Stimulated activated CD4-positive, alpha-beta T cell treated with anti-CD3 and anti-CD28 coated beads, Interleukin-4, amount 100 ng/mL, for 4 hours (primary cell): Measurements from ENCODE around the gene LRRC7.

Experiments used
- DNase-seq, 2 experiments: peaks; one replicate each; pipeline ENCODE4 v3.0.0-alpha.2; 2020

LRRC7 gene

DNA sequence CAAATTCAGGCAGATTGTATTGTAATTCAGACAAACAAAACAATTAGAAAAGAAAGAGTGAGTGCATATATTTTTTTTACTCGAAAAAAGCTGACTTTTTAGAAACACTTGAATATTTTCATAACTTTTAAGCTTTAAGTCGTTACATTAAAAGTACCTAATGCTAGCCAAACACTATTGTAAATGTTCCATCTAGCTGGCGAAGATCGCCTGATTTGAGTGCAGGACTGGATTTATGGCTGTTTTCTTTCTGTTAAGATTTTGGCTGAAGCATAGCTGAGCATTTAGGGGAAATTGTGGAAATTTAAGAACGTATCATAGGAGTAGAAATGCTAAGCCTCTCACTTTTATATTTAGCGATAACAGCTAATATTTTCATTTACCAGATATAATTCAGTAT is 24.6 kb downstream of the LRRC7 start:
- DNase-seq: no peak

DNA sequence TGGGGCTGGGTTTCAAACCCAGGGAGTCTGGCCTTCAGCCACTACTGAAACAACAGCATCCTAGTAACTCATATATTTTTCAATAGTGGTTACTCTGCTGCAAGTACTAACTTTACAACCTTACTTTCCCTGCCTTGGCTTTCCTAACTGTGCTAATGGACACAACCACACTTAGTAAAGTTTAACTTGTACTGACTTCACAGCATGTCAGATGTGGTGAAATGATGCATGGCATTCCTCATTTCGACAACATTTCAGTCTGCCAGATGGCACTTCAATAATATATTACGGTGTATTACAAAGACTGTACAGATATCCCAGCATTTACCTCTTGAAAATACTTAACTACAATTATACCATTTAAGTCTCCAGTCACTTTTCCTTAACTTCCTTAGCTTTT is 27.8 kb downstream of the LRRC7 start:
- no peak for DNase-seq

DNA sequence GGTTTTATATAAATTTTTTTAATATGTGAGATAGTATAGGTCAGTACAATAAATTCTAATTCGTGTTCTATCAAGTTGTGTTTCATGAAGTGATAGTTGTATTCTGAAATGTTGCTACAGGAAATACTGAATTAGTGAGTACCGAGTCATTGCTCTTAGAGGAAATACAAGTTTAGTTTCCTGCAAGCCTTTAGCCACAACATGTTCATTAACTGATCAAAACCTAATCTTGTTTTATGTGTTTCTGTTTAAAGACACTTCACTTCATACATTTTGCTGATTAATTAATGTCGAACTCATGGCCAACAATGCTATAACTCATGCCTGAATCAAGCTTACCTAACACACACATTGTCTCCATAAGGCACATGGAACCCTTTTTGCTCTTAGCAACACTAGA is 43.6 kb downstream of the LRRC7 start:
- DNase-seq: no peak

DNA sequence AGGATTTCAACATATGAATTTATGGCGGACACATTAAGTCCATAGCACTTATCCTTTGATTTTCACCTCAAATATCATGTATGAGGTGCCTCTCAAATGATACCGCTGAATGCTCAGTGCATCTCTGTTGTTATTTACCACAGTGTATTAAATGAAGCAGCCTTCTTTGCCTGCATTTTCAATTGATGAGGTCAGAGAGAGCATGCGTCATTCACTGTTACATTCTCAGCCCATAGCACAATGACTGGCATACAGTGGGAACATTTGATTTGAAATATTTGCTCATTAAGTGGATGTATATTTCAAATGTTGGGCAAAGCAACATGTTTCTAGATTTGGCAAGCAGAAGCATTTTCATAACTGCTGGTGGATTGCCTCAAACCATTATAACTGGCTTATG is 45.7 kb downstream of the LRRC7 start:
- DNase-seq: no peak

DNA sequence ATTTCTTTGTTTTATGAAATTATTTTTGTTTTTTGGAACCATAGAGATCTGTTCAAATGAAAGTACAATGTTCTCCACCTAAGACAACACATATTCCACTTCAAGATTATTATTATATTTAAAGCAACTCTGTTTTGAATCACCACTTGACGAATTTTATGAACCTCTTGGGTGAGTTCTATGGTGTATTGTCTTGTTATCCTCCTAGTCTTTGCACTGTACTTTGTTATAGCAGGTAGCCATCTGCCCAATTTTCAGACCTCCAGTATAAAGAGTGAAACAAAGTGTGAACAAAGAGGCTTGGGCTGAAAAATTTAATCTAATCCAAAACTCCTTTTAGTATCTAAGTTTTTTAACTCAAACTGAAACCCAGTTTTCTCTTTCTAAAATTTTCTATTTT is 71.0 kb downstream of the LRRC7 start:
- no peak for DNase-seq

DNA sequence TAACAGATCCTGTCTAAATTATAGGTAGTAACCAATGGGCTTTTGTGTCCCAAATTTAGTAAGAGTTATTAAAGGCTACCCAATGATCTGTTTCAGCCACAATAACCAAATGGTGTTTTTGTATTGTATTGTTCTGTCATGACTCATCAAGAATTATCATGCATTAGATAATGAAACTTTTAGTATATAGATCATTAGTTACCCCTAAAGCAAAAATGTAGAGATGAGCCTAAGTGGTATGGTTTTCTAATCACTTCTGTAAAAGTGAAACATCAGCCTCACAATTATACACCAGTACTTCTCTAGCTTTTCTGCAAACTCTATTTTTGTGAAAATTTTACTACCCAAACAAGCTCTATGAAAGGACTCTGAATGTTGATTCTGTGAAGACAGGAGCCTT is 71.4 kb downstream of the LRRC7 start:
- no peak for DNase-seq

DNA sequence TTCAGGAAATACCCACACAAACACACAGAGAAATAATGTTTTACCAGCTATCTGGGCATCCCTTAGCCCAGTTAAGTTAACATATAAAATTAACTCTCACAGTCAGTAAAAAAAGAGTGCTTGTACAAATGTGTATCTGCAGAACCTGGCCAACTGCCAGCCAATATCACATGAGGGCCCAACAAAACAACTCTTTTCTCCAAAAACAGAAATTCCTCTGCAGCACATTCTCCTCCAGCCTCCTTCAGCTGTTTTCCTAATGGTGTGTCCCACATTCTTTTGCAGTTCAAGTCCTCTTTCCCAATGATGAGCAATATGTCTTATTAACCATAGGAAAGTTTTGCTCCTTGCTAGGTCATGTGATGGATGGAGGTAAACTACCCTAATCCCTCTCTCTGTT is 75.5 kb downstream of the LRRC7 start:
- no peak for DNase-seq

DNA sequence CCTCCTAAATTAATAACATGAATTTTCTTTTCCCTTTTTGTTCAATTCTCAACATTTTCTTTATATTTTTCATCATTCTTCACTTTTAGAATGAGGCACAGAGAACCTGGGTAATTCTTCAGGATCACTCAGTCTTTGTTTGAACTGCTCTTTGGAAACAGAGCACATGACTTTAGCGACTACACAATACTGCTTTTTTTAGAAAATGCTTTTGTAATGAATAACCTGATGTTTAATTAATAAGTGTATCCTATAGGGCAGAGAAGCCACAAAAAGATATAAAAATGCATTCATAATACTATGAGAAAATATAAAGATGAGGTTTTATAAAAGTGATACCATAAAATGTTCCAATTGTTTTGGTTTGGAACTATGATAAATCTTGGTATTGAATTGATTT is 77.8 kb downstream of the LRRC7 start:
- no peak for DNase-seq

DNA sequence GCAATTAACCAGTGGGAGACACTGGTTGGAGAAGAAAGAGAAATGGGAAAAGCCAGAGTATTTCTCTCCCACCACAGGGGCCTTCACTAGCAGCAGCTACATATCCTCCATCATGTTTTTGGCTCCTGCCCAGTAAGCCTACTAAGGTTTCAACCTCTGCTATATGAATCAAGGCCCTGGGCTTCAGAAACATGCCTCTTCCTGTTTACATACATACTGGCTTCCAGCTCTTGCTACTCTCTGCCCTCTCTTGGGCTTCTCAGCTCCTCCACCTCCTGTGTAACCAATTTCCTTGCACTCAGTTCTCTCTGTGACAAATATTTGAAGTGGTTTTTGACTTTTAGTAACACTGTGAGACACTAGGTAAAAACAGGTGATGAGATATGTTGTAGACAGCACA is 80.8 kb downstream of the LRRC7 start:
- no peak for DNase-seq

DNA sequence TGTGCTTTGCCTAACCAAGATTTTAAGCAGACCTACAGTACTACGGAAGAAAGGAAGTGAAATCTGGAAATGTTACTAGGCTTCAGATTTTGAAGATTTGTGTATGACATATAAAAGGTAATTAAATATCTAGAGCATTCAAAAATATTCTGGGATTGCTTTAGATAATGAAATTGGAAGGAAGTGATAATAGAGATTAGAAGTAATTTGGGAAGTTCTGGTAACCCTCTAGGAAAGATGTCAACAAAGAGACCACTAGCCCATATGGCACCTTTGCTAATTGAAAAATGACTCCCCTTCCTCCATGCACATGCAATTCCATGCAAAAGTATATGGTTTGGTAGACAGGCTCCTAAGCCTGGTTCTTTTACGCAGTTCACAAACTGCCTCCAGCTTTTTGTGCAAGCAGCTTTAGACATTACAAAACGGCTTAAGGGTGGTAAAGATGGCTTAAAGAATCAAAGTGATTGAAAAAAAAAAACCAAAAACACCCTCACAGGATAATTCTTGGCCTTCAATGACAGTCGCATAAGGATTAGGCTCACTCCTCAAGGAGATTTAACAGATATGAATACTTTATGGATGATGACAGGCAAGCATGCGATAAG is 81.8 kb downstream of the LRRC7 start:
- DNase-seq: no peak

DNA sequence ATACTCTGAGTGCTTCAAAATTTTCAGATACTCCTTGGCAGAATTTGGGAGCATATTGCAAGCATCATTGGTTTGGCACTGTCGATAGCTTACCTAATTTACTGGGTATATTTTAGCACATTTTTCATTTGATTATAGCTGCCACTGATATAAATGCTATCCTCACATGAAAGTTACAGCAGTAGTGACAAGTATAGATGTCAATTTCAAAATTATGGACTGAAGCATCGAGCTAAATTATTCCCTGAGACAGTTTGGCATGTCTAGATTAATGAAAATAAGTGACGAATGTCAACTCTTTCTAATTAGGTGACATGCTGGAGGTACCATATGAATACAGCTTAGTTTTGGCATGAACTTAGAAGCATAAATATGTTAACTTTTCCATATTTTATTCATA is 83.1 kb downstream of the LRRC7 start:
- DNase-seq: no peak

DNA sequence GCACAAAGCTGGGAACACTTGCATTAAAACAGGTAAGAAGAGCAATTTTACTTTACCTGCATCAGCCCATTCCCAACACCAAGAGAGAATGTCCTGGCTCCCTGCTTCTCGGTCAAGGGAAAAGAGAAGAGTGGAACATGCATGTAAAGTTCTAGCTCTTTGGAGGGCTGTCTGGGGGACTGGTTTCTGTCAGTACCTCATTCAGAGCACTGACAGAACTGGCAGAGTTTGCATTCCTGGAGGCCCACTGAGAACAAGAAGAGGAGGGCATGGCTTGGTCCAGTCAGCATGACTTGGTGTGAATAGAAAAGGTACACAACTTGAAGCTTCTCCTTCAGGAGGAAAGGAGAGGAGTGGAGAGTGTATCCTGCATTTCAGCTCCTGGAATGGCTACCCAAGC is 83.9 kb downstream of the LRRC7 start:
- DNase-seq: no peak

DNA sequence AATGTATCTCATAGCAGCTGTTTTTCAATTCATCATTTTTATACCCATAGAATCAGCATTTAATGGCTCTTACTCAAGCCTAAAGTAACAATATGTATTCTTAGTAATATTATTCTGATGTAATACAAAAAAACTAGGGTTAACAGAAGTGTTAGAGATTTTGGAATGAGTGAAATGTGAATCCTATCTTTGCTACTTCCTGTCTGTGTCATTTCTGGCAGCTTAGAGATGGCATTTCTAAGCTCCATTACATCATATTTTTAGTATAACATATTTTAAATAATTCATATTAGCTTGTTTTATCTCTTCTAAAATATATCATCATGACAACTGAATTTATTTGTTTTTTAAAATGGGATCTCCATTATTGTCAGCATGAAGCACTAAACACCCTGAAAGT is 90.2 kb downstream of the LRRC7 start:
- DNase-seq: no peak

DNA sequence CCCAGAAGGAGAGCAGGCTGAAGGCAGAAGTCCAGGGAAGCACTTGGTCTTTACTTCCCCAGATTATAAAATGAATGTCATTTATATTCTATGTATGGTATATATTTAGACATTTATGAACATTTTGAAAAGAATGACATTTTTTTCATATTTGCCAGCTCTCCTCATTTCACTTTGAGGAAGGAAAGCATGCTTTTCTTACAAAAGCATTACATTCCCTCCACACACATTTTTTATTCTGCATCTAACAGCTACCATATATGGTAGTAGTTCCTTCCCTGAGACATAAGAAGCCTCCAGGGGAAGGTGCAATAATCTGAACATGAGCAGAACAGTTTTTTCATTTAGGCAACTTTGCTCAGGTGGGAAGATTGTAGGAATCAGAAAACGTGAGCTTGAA is 94.0 kb downstream of the LRRC7 start:
- no peak for DNase-seq

DNA sequence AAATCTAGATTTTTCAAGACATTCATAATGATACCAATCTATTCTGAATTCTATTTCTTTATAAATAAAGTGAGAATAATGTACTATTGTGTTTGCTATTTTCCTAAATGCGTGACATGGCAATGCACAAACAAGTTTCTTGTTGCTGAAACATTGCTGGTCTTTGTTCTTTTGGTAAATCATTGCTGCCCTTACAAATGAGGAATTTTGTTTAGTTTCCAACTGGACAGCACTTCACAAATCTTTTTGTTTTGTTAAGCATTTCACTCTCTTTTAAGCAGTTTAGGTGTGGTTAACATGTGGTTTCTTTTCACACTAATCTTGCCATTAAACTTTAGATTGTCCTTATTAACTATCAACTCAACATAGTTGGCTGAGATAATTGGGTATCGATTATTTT is 94.6 kb downstream of the LRRC7 start:
- DNase-seq: no peak

DNA sequence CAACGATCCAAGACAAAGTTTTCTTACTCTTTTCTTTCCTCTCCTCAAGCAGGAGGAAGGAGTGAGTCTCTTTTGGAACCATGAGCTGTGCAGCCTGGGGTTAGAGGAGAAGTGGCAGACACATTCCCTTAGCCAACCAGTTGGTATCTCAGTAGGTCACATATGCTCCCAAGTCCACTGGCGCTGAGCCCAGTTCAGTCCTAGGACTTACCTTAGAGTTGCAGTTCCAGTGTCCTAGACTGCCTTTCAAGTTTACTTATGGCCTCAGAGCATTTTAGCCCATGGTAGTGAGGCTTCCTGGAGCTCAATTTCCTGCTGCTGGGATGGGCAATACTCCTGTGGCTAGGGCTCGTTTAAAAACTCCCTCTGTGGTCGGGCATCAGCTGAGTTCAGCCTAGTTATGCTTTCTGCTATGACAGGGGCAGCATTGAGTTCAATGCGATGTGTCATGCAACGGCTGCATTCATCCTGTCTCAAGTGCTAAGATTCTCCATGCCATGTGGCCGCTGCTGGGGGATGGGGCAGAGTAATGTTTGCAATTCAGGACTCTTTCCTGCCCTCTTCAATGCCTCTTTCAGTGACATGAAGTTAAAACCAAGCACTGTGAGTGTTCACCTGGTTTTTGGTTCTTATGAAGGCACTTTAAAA is 103.8 kb downstream of the LRRC7 start:
- no peak for DNase-seq

DNA sequence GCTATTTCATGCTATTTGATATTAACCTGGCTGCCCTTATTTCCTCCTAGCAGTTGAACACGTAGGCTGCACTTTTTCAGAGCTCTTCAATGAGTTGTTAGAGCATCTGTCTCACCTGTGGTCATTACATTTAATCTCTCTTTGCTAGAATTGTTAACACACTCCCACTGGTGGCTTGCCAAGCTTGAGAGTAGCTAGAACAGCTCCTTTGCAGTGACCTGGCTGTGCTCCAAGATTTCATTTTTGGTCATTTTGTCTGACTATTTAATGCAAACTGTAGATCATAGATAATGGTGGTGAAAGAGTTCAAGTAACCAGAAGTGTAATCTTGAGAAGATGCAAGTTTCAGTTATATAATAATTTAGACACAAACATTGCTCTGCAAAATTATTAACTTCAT is 105.6 kb downstream of the LRRC7 start:
- DNase-seq: no peak

DNA sequence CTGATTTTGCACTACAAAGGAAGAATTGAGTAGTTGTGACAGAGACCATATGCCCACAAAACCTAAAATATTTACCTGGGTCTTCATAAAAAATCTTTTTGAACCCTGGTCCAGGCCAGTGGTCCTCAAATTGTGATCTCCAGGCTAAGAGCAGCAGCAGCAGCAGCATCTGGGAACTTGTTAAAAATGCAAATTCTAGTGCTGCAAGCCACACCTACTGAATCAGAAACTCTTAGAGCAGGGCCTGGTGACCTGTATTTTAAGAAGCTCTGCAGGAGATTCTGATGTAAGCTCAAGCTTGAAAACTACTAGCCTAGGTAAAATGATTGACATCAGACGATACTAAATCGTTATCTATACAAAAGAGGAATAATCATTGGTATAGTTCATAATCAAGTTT is 112.2 kb downstream of the LRRC7 start:
- DNase-seq: no peak

DNA sequence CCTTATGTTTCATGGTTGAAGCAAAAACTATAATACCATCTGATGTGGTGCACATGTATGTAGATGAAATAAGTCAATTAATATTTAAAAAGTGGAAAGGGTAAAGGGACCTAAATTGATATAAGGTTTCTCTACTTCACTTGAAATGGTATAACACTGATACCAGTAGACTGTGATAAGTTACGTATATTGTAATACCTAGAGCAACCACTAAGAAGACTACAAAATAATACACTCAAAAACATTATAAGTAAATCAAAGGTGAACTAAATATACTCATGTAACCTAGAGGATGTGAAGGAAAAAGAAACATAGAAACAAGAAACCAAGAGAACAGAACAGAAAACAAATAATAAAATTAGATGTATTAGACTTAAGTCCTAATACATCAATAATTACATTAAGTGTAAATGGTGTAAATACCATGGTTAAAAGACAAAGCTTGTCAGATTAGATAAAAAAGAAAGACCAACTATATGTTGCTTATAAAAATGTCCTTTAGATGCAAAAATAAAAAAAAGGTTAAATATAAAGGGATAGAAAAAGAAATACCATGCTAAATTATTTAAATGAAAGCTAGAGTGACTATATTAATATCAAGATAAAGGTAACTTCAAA is 118.8 kb downstream of the LRRC7 start:
- DNase-seq: no peak

DNA sequence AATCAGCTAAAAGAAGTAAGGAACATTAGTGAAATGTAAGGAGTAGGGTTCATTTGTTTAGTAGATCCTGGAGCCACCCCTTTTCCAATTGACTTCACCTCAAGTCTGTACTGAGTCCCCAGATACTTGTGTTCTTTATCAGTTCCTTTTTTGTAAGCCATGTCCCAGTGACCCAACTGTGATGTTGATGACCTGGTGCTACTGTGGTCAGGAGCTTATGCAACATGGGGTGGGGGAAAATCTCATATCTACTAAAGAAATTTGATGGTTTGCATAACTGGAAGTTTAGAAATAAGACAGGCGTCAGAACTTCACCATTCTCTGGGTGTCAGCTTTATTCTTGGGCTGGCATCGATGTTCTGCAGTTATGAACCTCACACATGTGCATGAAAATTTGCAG is 120.5 kb downstream of the LRRC7 start:
- no peak for DNase-seq

DNA sequence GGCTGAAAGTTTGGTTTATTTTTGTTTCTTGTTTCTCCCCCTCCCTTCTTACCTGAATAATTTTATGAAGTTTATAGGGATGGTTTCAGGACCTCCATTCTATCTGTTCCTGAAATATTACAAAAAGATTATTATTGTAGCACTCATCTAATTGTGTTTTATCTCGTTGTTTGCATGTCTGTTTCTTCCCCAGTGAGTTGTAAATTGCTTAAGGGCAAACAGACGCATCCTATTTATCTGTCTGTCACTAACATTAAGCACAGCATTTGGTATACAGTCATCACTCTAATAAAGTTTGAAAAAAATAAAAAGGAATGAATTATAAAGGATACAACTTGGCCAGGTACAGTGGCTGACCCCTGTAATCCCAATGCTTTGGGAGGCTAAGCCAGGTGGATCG is 123.5 kb downstream of the LRRC7 start:
- DNase-seq: no peak

DNA sequence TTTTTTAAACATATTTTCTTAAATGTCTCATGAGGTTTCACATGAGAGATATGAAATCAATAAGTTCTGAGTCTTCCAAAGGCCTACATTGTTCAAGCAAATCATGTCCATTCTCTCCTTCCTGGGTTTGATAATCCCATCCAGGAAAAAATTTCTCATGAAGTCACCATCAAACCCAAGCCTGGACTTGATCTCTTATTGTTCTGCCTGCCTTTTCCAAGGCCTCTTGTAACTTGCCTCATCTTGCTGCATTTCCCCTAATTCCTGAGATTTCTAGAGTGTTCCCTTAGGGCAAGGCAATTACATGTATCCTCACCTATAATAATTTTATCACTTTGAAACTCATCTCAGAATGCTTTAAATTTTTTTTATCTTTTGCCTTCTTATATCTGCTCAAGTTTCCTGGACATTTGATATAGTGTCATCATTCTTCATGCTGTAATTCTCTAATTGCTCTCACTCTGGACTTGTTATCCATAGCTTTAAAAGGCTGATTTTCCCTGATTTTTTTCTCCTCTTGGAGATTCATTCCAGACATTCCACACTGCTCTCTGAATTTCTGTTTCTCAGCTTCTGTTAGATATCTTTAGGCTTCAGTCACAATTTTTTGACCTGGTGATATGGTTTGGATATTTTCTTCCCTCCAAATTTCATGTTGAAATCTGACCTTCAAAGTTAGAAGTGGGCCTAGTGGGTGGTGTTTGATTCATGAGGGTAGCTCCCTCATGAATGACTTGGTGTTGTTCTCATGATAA is 126.4 kb downstream of the LRRC7 start:
- no peak for DNase-seq

DNA sequence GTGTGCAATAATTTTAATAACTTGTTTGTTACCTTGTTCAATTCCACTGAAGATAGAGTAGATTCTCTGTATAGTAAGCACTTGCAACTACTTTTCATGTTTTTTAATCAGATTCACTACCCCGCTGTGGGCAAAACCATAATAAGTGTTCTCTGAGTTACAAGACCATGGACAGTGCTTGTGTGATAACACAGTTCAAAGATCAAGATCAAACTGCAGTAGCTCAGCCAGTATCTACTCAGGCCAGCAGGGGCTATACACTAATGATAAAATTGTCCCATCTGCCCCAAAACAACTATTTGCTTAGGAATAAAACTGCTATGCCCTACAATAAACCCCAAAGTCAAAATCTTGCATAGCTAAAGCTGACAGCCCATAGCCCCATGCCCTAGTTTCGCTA is 129.6 kb downstream of the LRRC7 start:
- no peak for DNase-seq

DNA sequence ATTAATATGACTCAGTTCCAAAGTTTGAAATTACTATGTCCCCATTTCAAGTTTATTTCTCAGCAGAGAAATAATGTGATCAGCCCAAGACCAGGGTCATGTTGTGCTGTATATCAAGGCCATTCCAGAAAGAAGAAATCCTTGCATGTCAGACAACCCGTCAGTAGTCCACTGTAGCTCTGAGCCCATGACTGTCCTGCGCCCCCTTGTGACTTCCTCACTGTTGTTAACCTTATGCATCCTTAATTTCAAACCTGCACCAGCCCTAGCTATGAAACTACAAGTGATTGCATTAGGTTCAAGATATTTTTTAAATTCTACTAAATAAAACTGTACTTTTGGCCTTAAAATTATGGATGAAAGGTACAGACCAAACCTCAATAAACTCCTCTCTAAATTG is 133.0 kb downstream of the LRRC7 start:
- no peak for DNase-seq
